ENCODE results near the gene ABTB2. TPM values are rescaled to one million over a fixed set of nuclear protein-coding genes. Genes with fewer than 3 reads are reported as not detected.
A peak's percentile ranks its signal among the peaks of the same experiment; 100 is the strongest.

ABTB2 gene
- total RNA-seq, 1 donor from 2014 or later: 3.1 TPM

- H3K27me3 Mint-ChIP-seq (ENCODE audit: low read depth): peaks cover 11% of the 10 kb centered on the region
- H3K4me1 Mint-ChIP-seq: peaks cover 13% of the 10 kb centered on the region
- no peak overlapping the region for H3K4me3 Mint-ChIP-seq
- no peak for TF ChIP-seq CTCF (IDR thresholded peaks at IDR 0.05; ENCODE audit: unreplicated experiment)
- H3K27ac Mint-ChIP-seq: peak overlapping the region; percentile 11
- DNase-seq (ENCODE audit: low spot score in 2 of 2, unreplicated experiment in 2 of 2): no peak
- no peaks in the 10 kb centered on the region for H3K9me3 Mint-ChIP-seq
- H3K36me3 Mint-ChIP-seq: no peaks in the 10 kb centered on the region
Measured at GRCh38 chr11:34327804-34328631, 29.8 kb downstream of the ABTB2 start.

- Mint-ChIP-seq H3K27me3 (ENCODE audit: low read depth) (peaks cover 9% of the 10 kb centered on the region), H3K4me1 (peaks cover 4% of the 10 kb centered on the region), H3K27ac (no peak overlapping the region), H3K4me3 (no peak overlapping the region), H3K36me3 (no peaks in the 10 kb centered on the region), H3K9me3 (no peaks in the 10 kb centered on the region)
- DNase-seq (ENCODE audit: low spot score in 2 of 2, unreplicated experiment in 2 of 2): no peak
- no peak for TF ChIP-seq CTCF (IDR thresholded peaks at IDR 0.05; ENCODE audit: unreplicated experiment)
Measured at GRCh38 chr11:34324466-34324865, 33.3 kb downstream of the ABTB2 start.

- no peak for DNase-seq (ENCODE audit: low spot score in 2 of 2, unreplicated experiment in 2 of 2)
- Mint-ChIP-seq H3K4me1 (peaks cover 4% of the 10 kb centered on the region), H3K4me3 (no peak overlapping the region), H3K27me3 (ENCODE audit: low read depth) (peaks cover 2% of the 10 kb centered on the region), H3K9me3 (no peaks in the 10 kb centered on the region), H3K36me3 (no peaks in the 10 kb centered on the region), H3K27ac (no peak overlapping the region)
- TF ChIP-seq CTCF (IDR thresholded peaks at IDR 0.05; ENCODE audit: unreplicated experiment): no peak
Measured at GRCh38 chr11:34323601-34324000, 34.2 kb downstream of the ABTB2 start.

GRCh38 chr11:34318111-34319037 is 39.4 kb downstream of the ABTB2 start:
- H3K27me3 Mint-ChIP-seq (ENCODE audit: low read depth): peaks cover 1% of the 10 kb centered on the region
- H3K4me3 Mint-ChIP-seq: no peak overlapping the region
- no peaks in the 10 kb centered on the region for H3K4me1 Mint-ChIP-seq
- no peak overlapping the region for H3K27ac Mint-ChIP-seq
- no peak for TF ChIP-seq CTCF (IDR thresholded peaks at IDR 0.05; ENCODE audit: unreplicated experiment)
- no peaks in the 10 kb centered on the region for H3K9me3 Mint-ChIP-seq
- no peaks in the 10 kb centered on the region for H3K36me3 Mint-ChIP-seq
- no peak for DNase-seq (ENCODE audit: low spot score in 2 of 2, unreplicated experiment in 2 of 2)

- Mint-ChIP-seq H3K27ac (no peak overlapping the region), H3K4me1 (no peaks in the 10 kb centered on the region), H3K4me3 (no peak overlapping the region), H3K36me3 (no peaks in the 10 kb centered on the region), H3K27me3 (ENCODE audit: low read depth) (peaks cover 1% of the 10 kb centered on the region), H3K9me3 (no peaks in the 10 kb centered on the region)
- no peak for DNase-seq (ENCODE audit: low spot score in 2 of 2, unreplicated experiment in 2 of 2)
- no peak for TF ChIP-seq CTCF (IDR thresholded peaks at IDR 0.05; ENCODE audit: unreplicated experiment)
Measured at GRCh38 chr11:34317666-34318065, 40.1 kb downstream of the ABTB2 start.
